ENCODE results near the gene CLTCL1. TPM values are rescaled to one million over a fixed set of nuclear protein-coding genes. Genes with fewer than 3 reads are reported as not detected.
A peak's percentile ranks its signal among the peaks of the same experiment; 100 is the strongest.

Gene CLTCL1
- total and polyA plus RNA-seq, 9 of the 15 experiments (the other 6 are each of a cell fraction or from before 2014, with no cell fraction given) = 1.1 to 11.7 (median 5.0) TPM

GRCh38 chr22:19150482-19151328, 140.8 kb downstream of the CLTCL1 start:
- Histone ChIP-seq H4K20me1 (replicated peaks; ENCODE audit: control insufficient read depth, insufficient read depth, low read length) (0 out of 2 replicates have a peak, but pooled peaks cover 3% of the 10 kb centered on the region), H2AFZ (ENCODE audit: low read depth, low read length) (no peak overlapping the region), H3K36me3 (ENCODE audit: control insufficient read depth, insufficient read depth, low read length) (no peaks in the 10 kb centered on the region), H3K4me3 (no peak overlapping the region), H3K4me2 (ENCODE audit: insufficient read depth, low read length) (no peak overlapping the region), H3K27me3 (ENCODE audit: control insufficient read depth in 2 of 2, insufficient read depth in 2 of 2, low read length in 2 of 2) (peaks cover 42 to 70% of the 10 kb centered on the region in 2 experiments), H3K79me2 (ENCODE audit: control insufficient read depth, insufficient read depth, low read length) (no peaks in the 10 kb centered on the region), H3K9ac (ENCODE audit: insufficient read depth in 1 of 2, low read depth in 2 of 2, low read length in 2 of 2) (no peak overlapping the region), H3K27ac (ENCODE audit: extremely low read depth, low read depth, low read length) (no peak overlapping the region), H3K9me3 (replicated peaks; ENCODE audit: control insufficient read depth, insufficient read depth, low read depth, low read length) (no peaks in the 10 kb centered on the region), H3K9me1 (ENCODE audit: control insufficient read depth, insufficient read depth, low read length) (no peaks in the 10 kb centered on the region), H3K4me1 (replicated peaks in 1 of 2; ENCODE audit: control insufficient read depth in 2 of 2, insufficient read depth in 2 of 2, low read length in 2 of 2) (peaks cover 0 to 22% of the 10 kb centered on the region in 2 experiments; a peak in 3 of 5 replicates)
- no TSS peak for BruUV-seq (replicated peaks)
- ATAC-seq = no peak
- 27% methylated on average over 61 of the region's 68 CpGs for WGBS (ENCODE audit: insufficient coverage, low coverage, missing lambda C conversion rate)
- DNase-seq (ENCODE audit: extremely low read depth in 1 of 4, low spot score in 3 of 4) = no peak
- ChIA-PET CTCF (ENCODE audit: low intra/inter-chr PET ratio) (no interaction called here), POLR2A (interaction anchor here (0.6 to 1.0 kb wide), 3 partner anchors 17 to 132 kb away, joined by 3 to 4 read pairs (median 3); no protein-coding TSS in a partner anchor)
- intact Hi-C loops (cut with micrococcal nuclease) = no loop called here
- in situ Hi-C loops (cut with MboI) = no loop called here
- no peak for FAIRE-seq
- TF ChIP-seq FOXK1 (CRISPR knock-in tag; IDR thresholded peaks at IDR 0.05; ENCODE audit: borderline replicate concordance) (no peak), RFX5 (IDR thresholded peaks at IDR 0.05; ENCODE audit: low read depth, low read length) (no peak), ZBTB40 (IDR thresholded peaks at IDR 0.05) (no peak), ZBTB40 (CRISPR knock-in tag; IDR thresholded peaks at IDR 0.05) (0 out of 2 replicates have a peak, but pooled peaks have one; percentile 7), TFAP4 (CRISPR knock-in tag; IDR thresholded peaks at IDR 0.05; ENCODE audit: borderline replicate concordance) (no peak), USF2 (CRISPR knock-in tag; IDR thresholded peaks at IDR 0.05) (peak; percentile 19; the same call in 1 of the 2 replicates), BRF1 (IDR thresholded peaks at IDR 0.05; ENCODE audit: borderline replicate concordance, extremely low read depth, insufficient read length) (no peak), ZNF184 (CRISPR knock-in tag; IDR thresholded peaks at IDR 0.05) (peak; percentile 55)
